Measurements from ENCODE around the gene DQX1. TPM values are rescaled to one million over a fixed set of nuclear protein-coding genes. Genes with fewer than 3 reads are reported as not detected.

The DQX1 gene
- total and polyA plus RNA-seq, 2 of the 8 experiments (the other 6 are each of a cell fraction or from before 2014, with no cell fraction given) = 0.76 to 1.1 TPM

DNA sequence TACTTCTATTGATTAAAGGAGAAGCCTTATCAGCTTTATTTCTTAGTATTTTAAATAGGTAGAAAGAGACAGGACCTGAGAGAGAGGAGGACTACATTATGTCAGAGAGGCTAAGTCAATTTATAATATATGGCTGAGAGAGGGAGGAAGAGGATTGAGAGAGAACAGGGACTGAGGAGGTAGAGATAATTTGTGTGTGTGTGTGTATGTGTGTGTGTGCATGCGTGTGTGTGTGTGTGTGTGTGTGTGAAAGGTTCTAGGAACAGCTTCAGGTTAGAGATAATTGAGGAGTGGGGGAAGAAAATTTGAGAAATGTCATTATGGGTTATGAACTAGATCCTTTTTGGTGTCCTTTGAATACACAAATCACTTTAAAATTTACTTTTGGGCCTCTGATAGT is 43.7 kb upstream of the DQX1 start (continued):
- TF ChIP-seq, protein P1, sequence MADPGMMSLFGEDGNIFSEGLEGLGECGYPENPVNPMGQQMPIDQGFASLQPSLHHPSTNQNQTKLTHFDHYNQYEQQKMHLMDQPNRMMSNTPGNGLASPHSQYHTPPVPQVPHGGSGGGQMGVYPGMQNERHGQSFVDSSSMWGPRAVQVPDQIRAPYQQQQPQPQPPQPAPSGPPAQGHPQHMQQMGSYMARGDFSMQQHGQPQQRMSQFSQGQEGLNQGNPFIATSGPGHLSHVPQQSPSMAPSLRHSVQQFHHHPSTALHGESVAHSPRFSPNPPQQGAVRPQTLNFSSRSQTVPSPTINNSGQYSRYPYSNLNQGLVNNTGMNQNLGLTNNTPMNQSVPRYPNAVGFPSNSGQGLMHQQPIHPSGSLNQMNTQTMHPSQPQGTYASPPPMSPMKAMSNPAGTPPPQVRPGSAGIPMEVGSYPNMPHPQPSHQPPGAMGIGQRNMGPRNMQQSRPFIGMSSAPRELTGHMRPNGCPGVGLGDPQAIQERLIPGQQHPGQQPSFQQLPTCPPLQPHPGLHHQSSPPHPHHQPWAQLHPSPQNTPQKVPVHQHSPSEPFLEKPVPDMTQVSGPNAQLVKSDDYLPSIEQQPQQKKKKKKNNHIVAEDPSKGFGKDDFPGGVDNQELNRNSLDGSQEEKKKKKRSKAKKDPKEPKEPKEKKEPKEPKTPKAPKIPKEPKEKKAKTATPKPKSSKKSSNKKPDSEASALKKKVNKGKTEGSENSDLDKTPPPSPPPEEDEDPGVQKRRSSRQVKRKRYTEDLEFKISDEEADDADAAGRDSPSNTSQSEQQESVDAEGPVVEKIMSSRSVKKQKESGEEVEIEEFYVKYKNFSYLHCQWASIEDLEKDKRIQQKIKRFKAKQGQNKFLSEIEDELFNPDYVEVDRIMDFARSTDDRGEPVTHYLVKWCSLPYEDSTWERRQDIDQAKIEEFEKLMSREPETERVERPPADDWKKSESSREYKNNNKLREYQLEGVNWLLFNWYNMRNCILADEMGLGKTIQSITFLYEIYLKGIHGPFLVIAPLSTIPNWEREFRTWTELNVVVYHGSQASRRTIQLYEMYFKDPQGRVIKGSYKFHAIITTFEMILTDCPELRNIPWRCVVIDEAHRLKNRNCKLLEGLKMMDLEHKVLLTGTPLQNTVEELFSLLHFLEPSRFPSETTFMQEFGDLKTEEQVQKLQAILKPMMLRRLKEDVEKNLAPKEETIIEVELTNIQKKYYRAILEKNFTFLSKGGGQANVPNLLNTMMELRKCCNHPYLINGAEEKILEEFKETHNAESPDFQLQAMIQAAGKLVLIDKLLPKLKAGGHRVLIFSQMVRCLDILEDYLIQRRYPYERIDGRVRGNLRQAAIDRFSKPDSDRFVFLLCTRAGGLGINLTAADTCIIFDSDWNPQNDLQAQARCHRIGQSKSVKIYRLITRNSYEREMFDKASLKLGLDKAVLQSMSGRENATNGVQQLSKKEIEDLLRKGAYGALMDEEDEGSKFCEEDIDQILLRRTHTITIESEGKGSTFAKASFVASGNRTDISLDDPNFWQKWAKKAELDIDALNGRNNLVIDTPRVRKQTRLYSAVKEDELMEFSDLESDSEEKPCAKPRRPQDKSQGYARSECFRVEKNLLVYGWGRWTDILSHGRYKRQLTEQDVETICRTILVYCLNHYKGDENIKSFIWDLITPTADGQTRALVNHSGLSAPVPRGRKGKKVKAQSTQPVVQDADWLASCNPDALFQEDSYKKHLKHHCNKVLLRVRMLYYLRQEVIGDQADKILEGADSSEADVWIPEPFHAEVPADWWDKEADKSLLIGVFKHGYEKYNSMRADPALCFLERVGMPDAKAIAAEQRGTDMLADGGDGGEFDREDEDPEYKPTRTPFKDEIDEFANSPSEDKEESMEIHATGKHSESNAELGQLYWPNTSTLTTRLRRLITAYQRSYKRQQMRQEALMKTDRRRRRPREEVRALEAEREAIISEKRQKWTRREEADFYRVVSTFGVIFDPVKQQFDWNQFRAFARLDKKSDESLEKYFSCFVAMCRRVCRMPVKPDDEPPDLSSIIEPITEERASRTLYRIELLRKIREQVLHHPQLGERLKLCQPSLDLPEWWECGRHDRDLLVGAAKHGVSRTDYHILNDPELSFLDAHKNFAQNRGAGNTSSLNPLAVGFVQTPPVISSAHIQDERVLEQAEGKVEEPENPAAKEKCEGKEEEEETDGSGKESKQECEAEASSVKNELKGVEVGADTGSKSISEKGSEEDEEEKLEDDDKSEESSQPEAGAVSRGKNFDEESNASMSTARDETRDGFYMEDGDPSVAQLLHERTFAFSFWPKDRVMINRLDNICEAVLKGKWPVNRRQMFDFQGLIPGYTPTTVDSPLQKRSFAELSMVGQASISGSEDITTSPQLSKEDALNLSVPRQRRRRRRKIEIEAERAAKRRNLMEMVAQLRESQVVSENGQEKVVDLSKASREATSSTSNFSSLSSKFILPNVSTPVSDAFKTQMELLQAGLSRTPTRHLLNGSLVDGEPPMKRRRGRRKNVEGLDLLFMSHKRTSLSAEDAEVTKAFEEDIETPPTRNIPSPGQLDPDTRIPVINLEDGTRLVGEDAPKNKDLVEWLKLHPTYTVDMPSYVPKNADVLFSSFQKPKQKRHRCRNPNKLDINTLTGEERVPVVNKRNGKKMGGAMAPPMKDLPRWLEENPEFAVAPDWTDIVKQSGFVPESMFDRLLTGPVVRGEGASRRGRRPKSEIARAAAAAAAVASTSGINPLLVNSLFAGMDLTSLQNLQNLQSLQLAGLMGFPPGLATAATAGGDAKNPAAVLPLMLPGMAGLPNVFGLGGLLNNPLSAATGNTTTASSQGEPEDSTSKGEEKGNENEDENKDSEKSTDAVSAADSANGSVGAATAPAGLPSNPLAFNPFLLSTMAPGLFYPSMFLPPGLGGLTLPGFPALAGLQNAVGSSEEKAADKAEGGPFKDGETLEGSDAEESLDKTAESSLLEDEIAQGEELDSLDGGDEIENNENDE (IDR thresholded peaks at IDR 0.05; ENCODE audit: insufficient replicate concordance, low read length) = no peak
- TF ChIP-seq CTBP2 (IDR thresholded peaks at IDR 0.05; ENCODE audit: borderline replicate concordance, insufficient read depth, insufficient read length, low read length) = no peak
- TF ChIP-seq PHF8 (conservative IDR thresholded peaks at IDR 0.05; ENCODE audit: low read depth, low read length) = no peak
